SHP77 (cell line): Measurements from ENCODE around the gene TBCD.
"Not testable (repeated sequence)": the region's sequence is repeated elsewhere in the genome, so short reads cannot be mapped to it uniquely, and the experiment has no call there.

Source experiments
- DNase-seq, 2 experiments: peaks; one replicate each; lab custom pipeline; 2025; lab: John Stamatoyannopoulos, UW

Gene TBCD

GRCh38 chr17:82957469-82957795 lies 205.6 kb downstream of the TBCD start:
- peak in 1 of 2 experiments; percentile 35 for DNase-seq

DNA sequence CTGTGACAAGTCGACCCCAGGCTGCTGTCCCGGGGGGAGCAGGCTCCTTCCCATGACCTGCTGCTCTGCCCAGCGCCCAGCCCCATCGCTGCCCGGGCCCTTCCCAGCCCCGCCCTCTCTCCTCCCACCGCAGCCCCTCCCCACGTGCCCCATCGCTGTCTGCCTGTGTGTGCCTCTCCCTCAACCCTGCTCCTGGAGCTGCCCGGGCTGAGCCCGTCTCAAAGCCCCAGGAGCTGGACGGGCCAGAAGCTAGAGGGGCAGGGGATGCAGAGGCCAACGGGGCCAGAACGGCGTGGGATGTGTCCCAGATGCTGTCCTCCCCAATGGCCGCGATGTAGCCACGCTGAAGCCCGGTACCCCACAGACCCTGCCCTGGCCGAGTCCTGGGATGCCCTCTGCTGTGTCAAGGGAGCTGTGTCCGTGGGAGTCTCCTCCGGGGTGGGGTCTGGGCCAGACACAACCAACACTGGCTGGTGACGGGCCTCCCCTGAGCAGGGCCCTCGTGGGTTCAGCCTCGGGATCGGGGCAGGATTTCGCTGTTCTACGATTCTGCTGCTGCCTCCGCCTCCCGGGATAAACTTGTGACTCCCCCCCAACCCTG lies 206.2 kb downstream of the TBCD start:
- DNase-seq = no peak

GRCh38 chr17:82959242-82959930 lies 207.5 kb downstream of the TBCD start:
- DNase-seq = no peak

DNA sequence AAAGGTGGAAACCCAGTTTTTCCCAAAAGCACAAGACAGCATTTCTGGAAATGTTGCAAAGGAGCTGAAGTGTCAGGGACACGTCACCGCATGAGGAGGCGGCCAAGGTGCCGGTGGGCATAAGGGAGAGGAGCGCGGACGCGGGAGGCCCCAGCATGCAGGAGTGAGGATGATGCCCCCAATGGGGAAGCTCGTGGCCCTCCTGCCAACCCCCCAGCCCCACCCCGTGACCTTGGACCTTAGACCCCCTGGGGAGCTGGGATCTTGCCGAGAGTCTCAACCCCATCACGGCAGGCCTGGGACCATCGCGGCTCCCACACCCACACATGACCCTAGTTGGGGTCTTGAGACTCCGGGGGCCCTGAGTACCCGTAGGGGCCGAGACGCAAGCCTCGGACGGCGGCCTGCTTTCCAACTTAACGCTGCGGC lies 208.1 kb downstream of the TBCD start:
- no peak for DNase-seq

DNA sequence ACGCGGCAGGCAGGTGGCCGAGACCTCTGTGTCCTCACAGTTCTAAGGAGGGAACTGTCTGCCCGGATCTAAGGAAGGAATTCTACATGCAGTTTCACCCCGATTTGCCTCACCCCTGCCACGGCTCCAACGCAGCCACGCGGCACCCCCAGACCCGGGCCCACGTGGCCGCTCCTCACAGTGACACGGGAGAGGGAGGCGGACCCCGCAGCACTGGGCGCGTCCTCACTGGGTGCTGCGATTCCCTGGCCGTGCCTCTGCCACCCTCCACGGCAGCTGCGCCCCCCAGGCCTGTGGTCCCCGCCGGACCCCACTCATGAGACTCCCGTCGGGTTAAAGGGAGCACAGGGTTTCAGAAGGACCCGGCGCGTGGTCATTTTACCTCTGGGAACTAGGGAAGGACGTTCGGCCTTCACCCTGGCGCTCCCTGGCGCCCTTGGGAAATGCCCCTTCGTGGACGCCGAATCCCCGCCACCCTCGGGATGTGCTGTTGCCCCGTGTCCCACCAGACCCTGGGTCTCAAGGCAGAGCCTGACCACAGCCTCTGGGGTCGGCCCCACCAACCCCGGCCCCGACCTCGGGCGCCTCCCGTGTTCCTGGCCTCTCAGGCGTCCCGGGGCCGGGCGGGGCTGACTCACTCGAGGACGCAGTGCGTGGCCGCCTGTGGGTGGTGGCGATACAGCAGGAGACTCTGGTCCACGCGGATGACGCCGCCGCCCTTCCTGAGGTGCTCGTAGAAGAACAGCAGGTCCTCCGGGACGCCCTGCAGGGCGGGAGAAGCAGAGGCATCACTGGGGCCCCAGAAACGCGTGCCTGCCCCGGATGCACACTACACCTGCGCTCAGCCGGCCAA lies 208.8 kb downstream of the TBCD start:
- DNase-seq = no peak

DNA sequence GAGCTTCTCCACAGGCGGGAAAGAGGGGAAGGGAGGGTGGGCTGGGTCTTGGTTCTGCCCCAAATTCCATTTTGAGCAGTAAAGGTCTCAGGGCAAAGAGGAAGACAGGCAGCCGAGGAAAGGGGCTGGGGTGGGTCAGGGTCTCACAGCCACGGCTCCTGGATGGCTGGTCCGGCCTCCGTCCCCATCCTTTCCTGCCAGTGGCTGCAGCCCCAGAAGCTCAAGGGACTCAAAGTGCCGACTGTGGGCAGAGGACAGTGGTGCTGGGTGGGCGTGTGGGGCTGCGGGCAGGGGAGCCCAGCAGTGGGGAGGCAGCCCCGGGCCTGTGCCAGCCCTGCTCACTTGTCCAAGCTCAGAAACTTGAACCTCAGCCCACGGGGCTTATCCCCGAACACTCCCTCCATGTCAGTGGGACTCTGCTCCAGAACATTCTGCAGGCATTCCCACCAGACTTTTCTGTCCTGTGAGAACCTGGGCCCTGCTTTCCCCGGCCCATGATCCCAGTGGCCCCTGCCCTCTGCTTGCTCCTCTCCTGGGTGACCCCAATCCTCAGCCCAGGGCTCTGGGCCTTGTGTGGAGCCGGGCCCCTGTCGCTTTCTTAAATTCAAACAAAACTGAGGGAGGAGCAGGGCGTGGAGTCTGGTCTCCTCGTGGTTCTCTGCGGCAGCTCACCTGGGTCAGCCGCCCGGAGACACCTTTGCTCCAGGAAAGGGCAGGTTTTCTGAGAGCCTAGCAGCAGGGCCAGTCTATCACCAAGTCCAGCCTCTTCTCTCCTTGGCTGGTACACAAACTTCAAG lies 209.7 kb downstream of the TBCD start:
- no peak for DNase-seq

GRCh38 chr17:82962163-82962720 lies 210.4 kb downstream of the TBCD start:
- DNase-seq = no peak

GRCh38 chr17:82963104-82963950 lies 211.5 kb downstream of the TBCD start:
- DNase-seq = no peak

GRCh38 chr17:82964451-82964850 lies 212.6 kb downstream of the TBCD start:
- not testable (repeated sequence) for DNase-seq

DNA sequence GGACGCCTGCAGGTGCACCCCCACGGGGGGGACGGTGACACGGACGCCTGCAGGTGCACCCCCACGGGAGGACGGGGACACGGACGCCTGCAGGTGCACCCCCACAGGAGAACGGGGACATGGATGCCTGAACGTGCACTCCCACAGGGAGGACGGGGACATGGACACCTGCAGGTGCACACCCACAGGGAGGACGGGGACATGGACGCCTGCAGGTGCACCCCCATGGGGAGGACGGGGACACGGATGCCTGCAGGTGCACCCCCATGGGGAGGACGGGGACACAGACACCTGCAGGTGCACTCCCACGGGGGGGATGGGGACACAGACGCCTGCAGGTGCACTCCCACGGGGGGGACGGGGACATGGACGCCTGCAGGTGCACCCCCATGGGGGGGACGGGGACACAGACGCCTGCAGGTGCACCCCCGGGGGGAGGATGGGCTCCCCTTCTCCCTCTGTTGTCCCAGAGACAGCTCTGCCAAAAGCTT lies 213.0 kb downstream of the TBCD start:
- DNase-seq = no peak

- DNase-seq = no peak
Measured at GRCh38 chr17:82965371-82965770, 213.5 kb downstream of the TBCD start.

- no peak for DNase-seq
Measured at GRCh38 chr17:82966415-82966814, 214.6 kb downstream of the TBCD start.

DNA sequence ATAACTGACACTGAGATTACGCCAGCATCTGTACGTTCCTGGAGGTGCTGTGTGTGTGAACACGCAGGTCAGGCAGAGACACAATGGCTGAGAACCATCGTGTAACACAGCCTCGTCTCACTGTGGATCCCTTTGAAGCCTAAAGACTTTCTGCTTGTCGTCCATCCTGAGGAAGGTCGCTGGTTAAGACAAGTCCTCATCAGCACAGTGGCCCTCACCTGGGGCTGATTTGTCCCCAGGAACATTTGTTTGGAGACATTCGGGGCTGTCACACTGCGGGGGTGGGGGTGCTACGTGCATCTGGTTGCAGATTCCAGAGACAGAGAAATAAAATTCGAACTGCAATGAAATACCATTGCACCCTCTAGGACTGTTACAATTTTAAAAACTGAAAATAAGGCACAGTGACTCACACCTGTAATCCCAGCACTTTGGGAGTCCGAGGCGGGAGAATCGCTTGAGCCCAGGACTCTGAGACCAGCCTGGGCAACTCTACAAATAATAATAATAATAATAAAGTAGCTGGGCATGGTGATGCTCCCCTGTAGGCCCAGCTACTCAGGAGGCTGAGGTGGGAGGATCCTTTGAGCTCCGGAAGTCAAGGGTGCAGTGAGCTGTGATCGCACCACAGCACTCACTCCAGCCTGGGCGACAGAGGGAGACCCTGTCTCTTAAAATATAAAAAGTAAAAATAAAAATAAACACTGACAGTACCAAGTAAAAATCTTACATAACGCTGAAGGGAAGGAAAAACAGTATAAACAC lies 215.6 kb downstream of the TBCD start:
- DNase-seq = no peak

DNA sequence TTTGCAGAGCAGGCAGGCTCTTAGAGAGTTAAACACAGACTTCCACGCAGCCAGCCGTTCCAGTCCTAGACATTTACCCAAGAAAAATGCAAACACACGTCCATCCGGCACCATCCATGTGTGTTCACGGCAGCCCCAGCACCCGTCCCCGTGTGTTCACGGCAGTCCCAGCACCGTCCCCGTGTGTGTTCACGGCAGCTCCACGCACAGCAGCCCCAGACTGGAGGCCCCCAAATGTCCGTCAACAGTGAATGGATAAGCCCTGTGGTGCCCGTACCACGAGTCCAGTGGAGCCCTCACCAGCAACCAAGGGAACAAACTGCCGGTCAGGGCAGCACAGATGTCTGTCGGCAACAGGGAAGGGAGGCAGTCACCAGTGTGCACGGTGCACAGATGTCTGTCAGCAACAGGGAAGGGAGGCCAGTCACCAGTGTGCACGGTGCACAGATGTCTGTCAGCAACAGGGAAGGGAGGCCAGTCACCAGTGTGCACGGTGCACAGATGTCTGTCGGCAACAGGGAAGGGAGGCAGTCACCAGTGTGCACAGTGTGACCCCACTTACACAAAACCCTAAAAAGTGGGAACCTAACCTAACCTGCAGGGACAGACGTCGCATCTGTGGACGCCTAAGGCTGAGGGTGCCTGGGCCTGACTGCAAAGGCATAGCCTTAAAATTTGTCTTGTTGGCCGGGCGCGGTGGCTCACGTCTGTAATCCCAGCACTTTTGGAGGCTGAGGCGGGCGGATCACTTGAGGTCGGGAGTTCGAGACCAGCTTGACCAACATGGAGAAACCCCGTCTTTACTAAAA lies 216.4 kb downstream of the TBCD start:
- not testable (repeated sequence) for DNase-seq

GRCh38 chr17:82970067-82970466 lies 218.2 kb downstream of the TBCD start:
- DNase-seq = no peak

DNA sequence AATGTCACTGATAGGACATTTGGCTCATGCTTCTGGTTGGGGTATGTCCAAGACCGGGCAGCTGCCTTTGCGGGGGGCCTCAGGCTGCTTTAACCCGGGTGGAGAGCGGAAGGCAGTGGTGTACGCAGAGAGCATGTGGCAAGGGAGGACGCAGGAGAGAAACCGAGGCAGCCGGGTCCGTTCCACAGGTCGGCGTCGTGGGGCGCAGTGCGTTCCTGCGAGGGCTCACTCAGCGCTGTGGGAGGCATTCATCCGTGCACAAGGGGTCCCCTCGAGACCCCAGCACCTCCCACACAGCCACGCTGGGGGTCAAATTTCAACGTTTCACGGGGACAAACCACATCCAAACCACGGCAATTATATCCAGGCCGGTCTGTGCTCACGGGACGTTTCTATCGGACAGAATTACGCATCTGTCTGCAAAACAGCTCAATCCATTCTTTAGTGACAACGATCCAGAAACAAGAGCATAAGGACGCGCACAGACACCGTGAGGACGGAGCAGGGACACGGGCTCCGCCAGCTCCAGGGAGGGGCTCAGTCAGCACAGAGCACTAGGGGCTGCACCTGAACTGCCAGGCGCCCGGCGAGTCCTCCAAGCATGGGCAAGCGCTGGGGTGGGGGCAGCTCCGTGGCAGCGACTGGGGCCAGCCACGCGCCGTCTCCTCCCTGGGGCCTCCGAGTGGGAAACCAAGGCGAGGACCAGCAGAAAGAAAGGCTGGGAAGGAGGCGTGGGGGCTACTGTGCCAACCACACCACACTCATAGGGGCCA lies 219.1 kb downstream of the TBCD start:
- DNase-seq = no peak

GRCh38 chr17:82972836-82973372 lies 221.0 kb downstream of the TBCD start:
- no peak for DNase-seq
